ENCODE measurements around the gene SLC38A4. TPM values are rescaled to one million over a fixed set of nuclear protein-coding genes. Genes with fewer than 3 reads are reported as not detected.

The SLC38A4 gene
- polyA plus RNA-seq, 1 experiment: 7.4 TPM

- H3K4me3 ChIP-seq (ENCODE audit: low read depth, low read length): no peak overlapping the region
- TF ChIP-seq CTCF (IDR thresholded peaks at IDR 0.05; ENCODE audit: insufficient read depth, low read depth, low read length): no peak
- POLR2A ChIA-PET: no interaction called here
Measured at GRCh38 chr12:46847001-46847400, 21.2 kb upstream of the SLC38A4 start.

GRCh38 chr12:46843811-46844210 lies 18.0 kb upstream of the SLC38A4 start:
- Histone ChIP-seq H3K4me3 (ENCODE audit: low read depth, low read length) (no peak overlapping the region), H3K36me3 (ENCODE audit: control insufficient read depth, insufficient read depth, low read length) (no peaks in the 10 kb centered on the region), H3K27me3 (ENCODE audit: control insufficient read depth, insufficient read depth, low read length) (no peaks in the 10 kb centered on the region)
- DNase-seq (ENCODE audit: low read depth): no peak
- TF ChIP-seq CTCF (IDR thresholded peaks at IDR 0.05; ENCODE audit: insufficient read depth, low read depth, low read length): no peak
- CTCF ChIA-PET: interaction anchor here (0.6 kb wide), 1 partner anchor 36 kb away, joined by 3 read pairs; no protein-coding TSS in a partner anchor
- POLR2A ChIA-PET: no interaction called here

More at GRCh38 chr12:46847001-46847400, 21.2 kb upstream of the SLC38A4 start:
- Histone ChIP-seq H3K27me3 (ENCODE audit: control insufficient read depth, insufficient read depth, low read length) (no peaks in the 10 kb centered on the region), H3K36me3 (ENCODE audit: control insufficient read depth, insufficient read depth, low read length) (no peaks in the 10 kb centered on the region)
- CTCF ChIA-PET: no interaction called here
- DNase-seq (ENCODE audit: low read depth): no peak

GRCh38 chr12:46841891-46842290 lies 16.1 kb upstream of the SLC38A4 start:
- DNase-seq (ENCODE audit: low read depth): no peak
- CTCF ChIA-PET: no interaction called here
- POLR2A ChIA-PET: no interaction called here
- no peak for TF ChIP-seq CTCF (IDR thresholded peaks at IDR 0.05; ENCODE audit: insufficient read depth, low read depth, low read length)
- Histone ChIP-seq H3K4me3 (ENCODE audit: low read depth, low read length) (no peak overlapping the region), H3K27me3 (ENCODE audit: control insufficient read depth, insufficient read depth, low read length) (no peaks in the 10 kb centered on the region), H3K36me3 (ENCODE audit: control insufficient read depth, insufficient read depth, low read length) (no peaks in the 10 kb centered on the region)

GRCh38 chr12:46839964-46840363 lies 14.2 kb upstream of the SLC38A4 start:
- TF ChIP-seq CTCF (IDR thresholded peaks at IDR 0.05; ENCODE audit: insufficient read depth, low read depth, low read length): no peak
- H3K36me3 ChIP-seq (ENCODE audit: control insufficient read depth, insufficient read depth, low read length): no peaks in the 10 kb centered on the region
- no peaks in the 10 kb centered on the region for H3K27me3 ChIP-seq (ENCODE audit: control insufficient read depth, insufficient read depth, low read length)
- ChIA-PET CTCF (no interaction called here), POLR2A (no interaction called here)
- no peak for DNase-seq (ENCODE audit: low read depth)
- no peak overlapping the region for H3K4me3 ChIP-seq (ENCODE audit: low read depth, low read length)

GRCh38 chr12:46839232-46839631 lies 13.4 kb upstream of the SLC38A4 start:
- Histone ChIP-seq H3K4me3 (ENCODE audit: low read depth, low read length) (no peak overlapping the region), H3K36me3 (ENCODE audit: control insufficient read depth, insufficient read depth, low read length) (no peaks in the 10 kb centered on the region), H3K27me3 (ENCODE audit: control insufficient read depth, insufficient read depth, low read length) (no peaks in the 10 kb centered on the region)
- DNase-seq (ENCODE audit: low read depth): no peak
- POLR2A ChIA-PET: no interaction called here
- CTCF ChIA-PET: no interaction called here
- no peak for TF ChIP-seq CTCF (IDR thresholded peaks at IDR 0.05; ENCODE audit: insufficient read depth, low read depth, low read length)
